Testis (tissue), 5 donors: ENCODE measurements around the gene TMEM100. TPM values are rescaled to one million over a fixed set of nuclear protein-coding genes. Genes with fewer than 3 reads are reported as not detected.
A peak's percentile ranks its signal among the peaks of the same experiment; 100 is the strongest.

Experiments used
- DNase-seq: peaks from one replicate; pipeline ENCODE4 v3.0.0-alpha.2; 2019
- H3K27ac ChIP-seq, 2 donors: fragments of 200-600 bp; sonication (generic); one replicate each; pipeline ENCODE4 v1.5.1; 2019
- H3K27me3 ChIP-seq: fragments of 200-600 bp; sonication (generic); one replicate; pipeline ENCODE4 v1.5.1; 2019
- H3K36me3 ChIP-seq: fragments of 200-600 bp; sonication (generic); one replicate; pipeline ENCODE4 v1.5.1; 2017; ENCODE audit warnings: low read depth; ENCODE audit errors: missing control alignments
- H3K4me1 ChIP-seq: fragments of 200-600 bp; sonication (generic); one replicate; pipeline ENCODE4 v1.5.1; 2019
- H3K4me3 ChIP-seq, 2 donors: fragments of 200-600 bp; sonication (generic); one replicate each; pipeline ENCODE4 v1.5.1; 2017 to 2019
- H3K9me3 ChIP-seq: fragments of 200-600 bp; sonication (generic); one replicate; pipeline ENCODE4 v1.5.1; 2017
- POLR2A ChIP-seq: fragments of 450-650 bp; IDR thresholded peaks from one replicate; pipeline ENCODE4 v1.6.1; 2017; ENCODE audit warnings: antibody characterized with exemption, mild to moderate bottlenecking, moderate library complexity
- WGBS, 2 donors: methylation state at CpG; one replicate each; pipeline ENCODE4 v1.1.5; 2018; 5-methylcytosine and 5-hydroxymethylcytosine counted together
- intact Hi-C: fragments of 100-400 bp; cut with DNase I; formaldehyde crosslinking; loops from one replicate; pipeline ENCODE4 v1.15.1; 2023; ENCODE audit warnings: low total_unique reads
- long read RNA-seq, 2 donors: transcript quantifications; one replicate each; lab custom pipeline, GENCODE V29; 2026
- polyA plus RNA-seq: library from polyadenylated mRNA; stranded (reverse); fragments of 350-450 nt; fragmentation: Illumina TruSeq; extraction: RNeasy Lipid Tissue Mini Kit (QIAGEN cat#74804); gene quantifications from one replicate; pipeline ENCODE4 v1.2.3, GENCODE V29; 2014; ENCODE audit warnings: low read depth, low replicate concordance; ENCODE audit not compliant: insufficient read depth
- total RNA-seq, 2 donors: library from RNA; depleted of rRNA; stranded (reverse); fragments of >200 nt; gene quantifications; one replicate each; pipeline ENCODE4 v1.2.3, GENCODE V29; 2016
- TF ChIP-seq, protein P1 (sequence below), 3 experiments: fragments of 450-650 bp in 2 of 3; fragments of 200-600 bp in 1 of 3; sonication (generic) in 1 of 3; IDR thresholded peaks; one replicate each; pipeline ENCODE4 v1.5.1; 2016 to 2019; ENCODE audit warnings: antibody characterized with exemption in 3 of 3, mild to moderate bottlenecking in 2 of 3, moderate library complexity in 1 of 3

TMEM100 gene, protein sequence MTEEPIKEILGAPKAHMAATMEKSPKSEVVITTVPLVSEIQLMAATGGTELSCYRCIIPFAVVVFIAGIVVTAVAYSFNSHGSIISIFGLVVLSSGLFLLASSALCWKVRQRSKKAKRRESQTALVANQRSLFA
- 1 to 10 TPM; 3.1 to 4.4 TPM for total RNA-seq
- polyA plus RNA-seq: 5.8 TPM
- long read RNA-seq, donor 1, transcript TMEM100-201 (2 exons, 1,747 nt): major isoform, 6 of 6 reads
- long read RNA-seq, donor 1, partial matches to known transcripts: 0 of 6 reads
- long read RNA-seq, donor 1, other reads (novel, unspliced or antisense): 0 of 6 reads
- long read RNA-seq, donor 2, partial matches to known transcripts: 0 of 10 reads
- long read RNA-seq, donor 2, other reads (novel, unspliced or antisense): 6 of 10 reads

DNA sequence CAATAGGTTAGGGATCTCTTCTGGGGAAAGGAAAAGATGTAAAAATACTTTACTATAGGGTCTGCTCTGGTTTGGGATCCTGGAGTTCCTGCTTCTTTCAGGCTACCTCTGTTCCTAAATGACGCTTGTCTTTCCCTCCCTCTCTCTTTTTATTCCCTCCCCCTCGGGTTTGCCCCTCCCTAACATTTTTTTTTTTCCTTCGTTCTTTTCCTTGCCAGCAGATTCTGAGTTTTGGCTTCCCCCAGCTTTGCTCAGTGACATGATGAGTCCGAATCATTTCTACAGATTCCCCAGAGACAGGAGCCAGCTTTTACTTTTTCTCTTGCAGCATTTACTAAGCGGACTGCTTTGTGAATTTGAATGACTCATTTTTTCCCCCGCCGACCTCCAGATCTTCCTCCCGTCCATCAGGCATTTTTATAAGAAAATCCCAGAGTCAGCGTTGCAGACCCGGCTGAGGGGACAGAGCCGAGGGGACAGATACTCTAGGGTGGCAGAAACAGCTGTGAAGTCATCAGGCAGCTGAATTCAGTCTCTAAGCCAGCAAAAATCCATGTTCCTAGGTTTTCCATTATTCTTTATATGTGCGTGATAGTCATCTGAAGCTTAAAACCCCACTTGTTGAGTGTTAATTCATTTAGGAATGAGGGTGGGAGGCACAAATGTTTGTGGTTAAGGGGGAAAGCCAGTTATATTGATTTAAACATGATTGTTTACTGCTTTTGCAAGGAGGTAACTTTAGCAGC, at the start of gene TMEM100:
Gene TMEM100, minus strand, starts transcription at position 123 of the 746 bp plus-strand sequence. CDS start 1,794 bp downstream, outside the sequence.
- Histone ChIP-seq H3K36me3 (no peaks in the 10 kb centered on the region), H3K27ac (peak within 1 kb of the TSS in 1 of 2 donors; percentile 59), H3K4me3 (peak within 1 kb of the TSS; percentile 9 to 17), H3K4me1 (peaks cover 6% of the 10 kb centered on the region), H3K9me3 (no peaks in the 10 kb centered on the region), H3K27me3 (no peaks in the 10 kb centered on the region)
- WGBS, 2 donors: 24 to 35% methylated on average over 12 of the region's 12 CpGs
- intact Hi-C loops: no loop called here
- TF ChIP-seq, protein P1, sequence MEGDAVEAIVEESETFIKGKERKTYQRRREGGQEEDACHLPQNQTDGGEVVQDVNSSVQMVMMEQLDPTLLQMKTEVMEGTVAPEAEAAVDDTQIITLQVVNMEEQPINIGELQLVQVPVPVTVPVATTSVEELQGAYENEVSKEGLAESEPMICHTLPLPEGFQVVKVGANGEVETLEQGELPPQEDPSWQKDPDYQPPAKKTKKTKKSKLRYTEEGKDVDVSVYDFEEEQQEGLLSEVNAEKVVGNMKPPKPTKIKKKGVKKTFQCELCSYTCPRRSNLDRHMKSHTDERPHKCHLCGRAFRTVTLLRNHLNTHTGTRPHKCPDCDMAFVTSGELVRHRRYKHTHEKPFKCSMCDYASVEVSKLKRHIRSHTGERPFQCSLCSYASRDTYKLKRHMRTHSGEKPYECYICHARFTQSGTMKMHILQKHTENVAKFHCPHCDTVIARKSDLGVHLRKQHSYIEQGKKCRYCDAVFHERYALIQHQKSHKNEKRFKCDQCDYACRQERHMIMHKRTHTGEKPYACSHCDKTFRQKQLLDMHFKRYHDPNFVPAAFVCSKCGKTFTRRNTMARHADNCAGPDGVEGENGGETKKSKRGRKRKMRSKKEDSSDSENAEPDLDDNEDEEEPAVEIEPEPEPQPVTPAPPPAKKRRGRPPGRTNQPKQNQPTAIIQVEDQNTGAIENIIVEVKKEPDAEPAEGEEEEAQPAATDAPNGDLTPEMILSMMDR (IDR thresholded peaks at IDR 0.05): no peak
- no peak for TF ChIP-seq POLR2A
- DNase-seq: peak; percentile 23

DNA sequence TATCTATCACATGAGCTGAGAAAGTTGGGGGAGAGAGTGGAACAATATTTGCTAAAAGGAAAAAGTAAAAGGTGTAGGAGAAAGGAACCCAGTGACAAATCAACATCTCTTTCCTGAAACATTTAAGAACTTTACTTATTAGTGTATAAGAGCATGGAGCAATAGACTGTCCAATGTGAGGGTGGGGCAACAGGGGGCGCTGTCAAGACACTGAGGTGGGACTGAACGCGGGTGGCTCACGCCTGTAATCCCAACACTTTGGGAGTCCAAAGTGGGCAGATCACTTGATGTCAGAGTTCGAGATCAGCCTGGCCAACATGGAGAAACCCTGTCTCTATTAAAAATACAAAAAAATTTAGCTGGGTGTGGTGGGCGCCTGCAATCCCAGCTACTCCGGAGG, 49.4 kb upstream of the TMEM100 start:
- Histone ChIP-seq H3K9me3 (no peaks in the 10 kb centered on the region), H3K36me3 (no peaks in the 10 kb centered on the region), H3K4me3 (no peak overlapping the region), H3K4me1 (no peaks in the 10 kb centered on the region), H3K27me3 (no peaks in the 10 kb centered on the region), H3K27ac (no peak overlapping the region)
- intact Hi-C loops: loop anchor here (10.0 kb wide), 1 partner anchor 127 kb away; no protein-coding TSS in a partner anchor
- TF ChIP-seq, protein P1 (IDR thresholded peaks at IDR 0.05): no peak
- TF ChIP-seq POLR2A: no peak
- DNase-seq: no peak
- WGBS, 2 donors: 95 to 96% methylated on average over 7 of the region's 7 CpGs

DNA sequence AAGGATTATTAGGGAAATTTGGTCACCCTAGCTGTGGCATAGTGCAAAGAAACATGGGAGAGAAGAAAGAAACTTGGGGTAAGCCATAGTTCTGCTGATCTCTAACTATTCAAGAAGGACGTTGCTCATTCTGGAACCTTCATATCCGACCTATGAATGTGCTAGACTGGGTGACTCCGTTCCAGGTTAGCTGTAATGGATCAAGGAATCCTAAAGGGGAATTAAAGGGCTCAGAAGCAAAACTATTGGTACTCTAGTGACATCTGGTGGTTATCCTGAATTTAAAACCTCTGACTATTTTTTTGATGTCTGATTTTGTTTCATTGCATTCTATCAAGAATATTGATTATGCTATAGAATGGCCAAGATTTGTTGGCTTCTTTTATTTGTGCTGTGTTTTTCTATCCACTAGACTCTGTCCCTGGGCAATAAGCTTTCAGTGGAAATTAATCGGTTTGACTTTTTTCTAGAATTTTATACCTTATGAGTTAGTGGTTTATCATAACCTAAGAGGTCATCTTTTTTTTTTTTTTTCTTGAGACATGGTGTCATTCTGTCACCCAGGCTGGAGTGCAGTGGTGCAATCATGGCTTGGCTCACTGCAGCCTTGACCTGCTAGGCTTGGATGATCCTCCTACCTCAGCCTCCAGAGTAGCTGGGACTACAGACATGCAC, 47.7 kb upstream of the TMEM100 start:
- no peaks in the 10 kb centered on the region for H3K9me3 ChIP-seq
- WGBS, 2 donors: 49 to 63% methylated on average over 4 of the region's 4 CpGs
- H3K4me1 ChIP-seq: no peaks in the 10 kb centered on the region
- no peaks in the 10 kb centered on the region for H3K36me3 ChIP-seq
- H3K4me3 ChIP-seq: no peak overlapping the region
- H3K27ac ChIP-seq: peak overlapping the region in 1 of 2 donors; percentile 10
- no peak for TF ChIP-seq POLR2A
- TF ChIP-seq, protein P1 (IDR thresholded peaks at IDR 0.05): peak; percentile 40 to 62 (median 46)
- intact Hi-C loops: loop anchor here (10.0 kb wide), 1 partner anchor 126 kb away; no protein-coding TSS in a partner anchor
- H3K27me3 ChIP-seq: no peaks in the 10 kb centered on the region
- no peak for DNase-seq

DNA sequence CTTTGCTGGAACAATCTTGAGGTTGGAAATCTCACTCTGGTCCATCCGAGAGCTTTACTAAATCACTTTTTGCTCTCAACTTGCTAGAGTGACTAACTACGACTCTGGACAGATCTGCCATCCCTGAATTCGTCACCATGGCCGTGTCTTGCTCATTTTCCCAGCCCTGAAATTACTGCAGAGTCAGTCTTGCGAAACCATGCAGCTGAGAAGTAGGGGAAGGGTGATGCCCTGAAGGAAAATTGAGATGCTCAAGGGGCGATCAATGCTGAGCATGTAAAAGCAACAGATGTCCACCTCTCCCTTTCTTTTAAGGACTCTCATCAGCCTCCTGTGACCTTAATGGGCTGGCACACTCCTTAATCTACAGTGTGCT, 46.9 kb upstream of the TMEM100 start:
- DNase-seq: no peak
- intact Hi-C loops: no loop called here
- H3K36me3 ChIP-seq: no peaks in the 10 kb centered on the region
- H3K27me3 ChIP-seq: no peaks in the 10 kb centered on the region
- no peaks in the 10 kb centered on the region for H3K9me3 ChIP-seq
- no peak overlapping the region for H3K4me3 ChIP-seq
- WGBS, 2 donors: 80 to 85% methylated on average over 6 of the region's 6 CpGs
- peak overlapping the region in 1 of 2 donors; percentile 10 for H3K27ac ChIP-seq
- no peak for TF ChIP-seq POLR2A
- TF ChIP-seq, protein P1 (IDR thresholded peaks at IDR 0.05): no peak
- H3K4me1 ChIP-seq: peaks cover under 1% of the 10 kb centered on the region
